Amygdala (tissue), 56 donors: ENCODE measurements around the gene C6orf132.

Experiments used
- DNase-seq, 56 donors: peaks; one replicate each; lab custom pipeline; 2025; lab: John Stamatoyannopoulos, UW

The C6orf132 gene

GRCh38 chr6:42086046-42087035, 56.1 kb downstream of the C6orf132 start:
- DNase-seq, result no peak

- DNase-seq, result no peak
Measured at GRCh38 chr6:42084889-42085288, 57.5 kb downstream of the C6orf132 start.

GRCh38 chr6:42083530-42083929, 58.9 kb downstream of the C6orf132 start:
- no peak for DNase-seq

GRCh38 chr6:42079941-42080464, 62.4 kb downstream of the C6orf132 start:
- DNase-seq, result no peak

- DNase-seq, result peak in 2 of 56 donors; percentile 5 to 7
Measured at GRCh38 chr6:42078386-42078785, 64.0 kb downstream of the C6orf132 start.

- peak in 39 of 56 donors; percentile 1 to 74 (median 29) for DNase-seq
Measured at GRCh38 chr6:42075159-42075838, 67.1 kb downstream of the C6orf132 start.

GRCh38 chr6:42073287-42073686, 69.1 kb downstream of the C6orf132 start:
- DNase-seq, result no peak

- peak in 5 of 56 donors; percentile 4 to 41 (median 16) for DNase-seq
Measured at GRCh38 chr6:42071881-42072583, 70.4 kb downstream of the C6orf132 start.

- DNase-seq, result no peak
Measured at GRCh38 chr6:42068872-42069522, 73.4 kb downstream of the C6orf132 start.

- DNase-seq, result no peak
Measured at GRCh38 chr6:42068173-42068572, 74.2 kb downstream of the C6orf132 start.

- peak in 2 of 56 donors; percentile 14 to 58 for DNase-seq
Measured at GRCh38 chr6:42066156-42066675, 76.2 kb downstream of the C6orf132 start.

- DNase-seq, result no peak
Measured at GRCh38 chr6:42059743-42060142, 82.7 kb downstream of the C6orf132 start.

- DNase-seq, result no peak
Measured at GRCh38 chr6:42053601-42054000, 88.8 kb downstream of the C6orf132 start.

GRCh38 chr6:42051268-42051653, 91.2 kb downstream of the C6orf132 start:
- DNase-seq, result no peak
